Fibroblast of lung (primary cell): Measurements from ENCODE around the gene EFNA1.

Source experiments
- CTCF ChIP-seq, 2 donors: IDR thresholded peaks in 1 of 2; conservative IDR thresholded peaks in 1 of 2; 1 replicate in 1 of 2; 2 replicates in 1 of 2; pipeline ENCODE4 v1.5.1; 2011 to 2012; ENCODE audit warnings: low read length in 2 of 2, control low read depth in 1 of 2, inconsistent platforms in 1 of 2, low read depth in 1 of 2, mild to moderate bottlenecking in 1 of 2
- EZH2 ChIP-seq: IDR thresholded peaks from 2 replicates; pipeline ENCODE4 v1.5.1; 2012; ENCODE audit warnings: low read length, control low read depth, mild to moderate bottlenecking; ENCODE audit errors: missing control alignments

- TF ChIP-seq CTCF (conservative IDR thresholded peaks at IDR 0.05 in 1 of 2, IDR thresholded peaks at IDR 0.05 in 1 of 2; ENCODE audit: low read depth in 1 of 2, low read length in 2 of 2) (peak; percentile 81 to 94), EZH2 (peak; percentile 51)
These were observed 39.8 kb downstream of the EFNA1 start for GRCh38 chr1:155167166-155168104.
